A549 (cell line): ENCODE results near the gene WNT5B.

Source experiments
- CBX8 ChIP-seq: fragments of 200-600 bp; sonication (generic); IDR thresholded peaks from 2 replicates; pipeline ENCODE4 v1.6.1; 2016
- CEBPB ChIP-seq, 2 experiments: fragments of >200 bp in 1 of 2; sonication (Bioruptor Twin) in 1 of 2; formaldehyde crosslinking in 1 of 2; IDR thresholded peaks; 2 replicates each; pipeline ENCODE4 v1.6.1; 2012 to 2016
- CTCF ChIP-seq: fragments of >200 bp; sonication (Bioruptor Twin); formaldehyde crosslinking; IDR thresholded peaks from 3 replicates; pipeline ENCODE4 v1.5.1; 2016
- HOXB5 ChIP-seq: fragments of 250-450 bp; sonication (Bioruptor Pico); IDR thresholded peaks from 2 replicates; pipeline ENCODE4 v1.5.0; 2020; ENCODE audit warnings: mild to moderate bottlenecking, moderate library complexity
- MAFK ChIP-seq: fragments of 450-650 bp; IDR thresholded peaks from 2 replicates; pipeline ENCODE4 v1.6.1; 2014; ENCODE audit not compliant: partially characterized antibody
- POLR2A ChIP-seq: IDR thresholded peaks from 2 replicates; pipeline ENCODE4 v1.6.1; 2012; ENCODE audit warnings: mild to moderate bottlenecking, low read length
- SMC3 ChIP-seq: fragments of >200 bp; sonication (Bioruptor Twin); formaldehyde crosslinking; IDR thresholded peaks from 3 replicates; pipeline ENCODE4 v1.6.1; 2018; ENCODE audit warnings: inconsistent platforms
- ZC3H11A ChIP-seq: fragments of 450-650 bp; IDR thresholded peaks from 2 replicates; pipeline ENCODE4 v1.6.1; 2014; ENCODE audit warnings: antibody characterized with exemption, mild to moderate bottlenecking

GRCh38 chr12:1640328-1641234 lies 11.6 kb downstream of the WNT5B start:
- no peak for TF ChIP-seq ZC3H11A
- no peak for TF ChIP-seq POLR2A
- no peak for TF ChIP-seq HOXB5 (CRISPR knock-in tag)
- no peak for TF ChIP-seq CTCF
- TF ChIP-seq SMC3: no peak
- no peak for TF ChIP-seq MAFK
- no peak for TF ChIP-seq CBX8
- TF ChIP-seq CEBPB (IDR thresholded peaks at IDR 0.05): no peak
